ENCODE measurements around the gene ZFP30.
"Not testable (repeated sequence)": the region's sequence is repeated elsewhere in the genome, so short reads cannot be mapped to it uniquely, and the experiment has no call there.

Gene ZFP30

DNA sequence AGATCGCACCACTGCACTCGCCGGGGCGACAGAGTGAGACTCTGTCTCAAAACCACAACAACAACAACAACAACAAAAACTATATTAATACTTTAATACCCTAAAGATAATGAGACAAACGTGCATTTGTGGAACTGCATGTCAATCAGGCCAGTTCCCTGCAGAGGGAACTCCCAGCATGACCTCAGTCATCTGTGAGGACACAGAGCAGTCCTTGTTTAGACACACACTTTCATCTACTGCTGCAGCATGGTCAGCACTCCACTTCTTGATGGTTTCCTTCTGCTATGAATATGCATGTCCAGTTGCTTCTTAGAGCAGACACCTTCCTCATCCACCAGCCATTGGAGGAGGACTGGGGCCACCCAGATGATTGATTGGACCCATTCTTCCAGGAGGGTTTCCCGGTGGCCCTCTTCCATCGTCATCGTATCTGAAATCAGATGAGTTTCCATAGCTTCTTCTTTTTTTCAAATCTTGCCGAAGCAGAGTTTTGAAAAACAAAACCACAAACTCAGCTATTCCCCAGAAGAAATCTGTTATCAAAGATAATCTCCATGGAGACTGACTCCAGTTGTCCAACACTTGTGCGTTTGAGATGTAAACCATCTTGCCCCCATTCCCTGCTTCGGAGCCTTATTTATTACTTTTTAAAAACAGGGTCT lies 37.8 kb upstream of the ZFP30 start:
- H3K27me3 ChIP-seq (ENCODE audit: low read depth, low read length): no peaks in the 10 kb centered on the region
- peaks cover 31% of the 10 kb centered on the region for H3K9me3 ChIP-seq (ENCODE audit: insufficient read depth, low read length)
- TF ChIP-seq, protein P1, sequence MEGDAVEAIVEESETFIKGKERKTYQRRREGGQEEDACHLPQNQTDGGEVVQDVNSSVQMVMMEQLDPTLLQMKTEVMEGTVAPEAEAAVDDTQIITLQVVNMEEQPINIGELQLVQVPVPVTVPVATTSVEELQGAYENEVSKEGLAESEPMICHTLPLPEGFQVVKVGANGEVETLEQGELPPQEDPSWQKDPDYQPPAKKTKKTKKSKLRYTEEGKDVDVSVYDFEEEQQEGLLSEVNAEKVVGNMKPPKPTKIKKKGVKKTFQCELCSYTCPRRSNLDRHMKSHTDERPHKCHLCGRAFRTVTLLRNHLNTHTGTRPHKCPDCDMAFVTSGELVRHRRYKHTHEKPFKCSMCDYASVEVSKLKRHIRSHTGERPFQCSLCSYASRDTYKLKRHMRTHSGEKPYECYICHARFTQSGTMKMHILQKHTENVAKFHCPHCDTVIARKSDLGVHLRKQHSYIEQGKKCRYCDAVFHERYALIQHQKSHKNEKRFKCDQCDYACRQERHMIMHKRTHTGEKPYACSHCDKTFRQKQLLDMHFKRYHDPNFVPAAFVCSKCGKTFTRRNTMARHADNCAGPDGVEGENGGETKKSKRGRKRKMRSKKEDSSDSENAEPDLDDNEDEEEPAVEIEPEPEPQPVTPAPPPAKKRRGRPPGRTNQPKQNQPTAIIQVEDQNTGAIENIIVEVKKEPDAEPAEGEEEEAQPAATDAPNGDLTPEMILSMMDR (IDR thresholded peaks at IDR 0.05; ENCODE audit: low read depth, low read length): no peak
- no peak for TF ChIP-seq EZH2phosphoT487 (IDR thresholded peaks at IDR 0.05; ENCODE audit: low read depth)
- H3K79me2 ChIP-seq (ENCODE audit: low read length): no peaks in the 10 kb centered on the region
- no peak overlapping the region for H2AFZ ChIP-seq (ENCODE audit: low read depth, low read length)
- H3K4me2 ChIP-seq (ENCODE audit: low read length): no peak overlapping the region
- H3K27ac ChIP-seq (ENCODE audit: low read length): no peak overlapping the region
- no peaks in the 10 kb centered on the region for H4K20me1 ChIP-seq (ENCODE audit: insufficient read depth, low read length)
- no peak overlapping the region for H3K4me3 ChIP-seq (ENCODE audit: low read length)
- no peak overlapping the region for H3K9ac ChIP-seq (ENCODE audit: low read length)
- H3K36me3 ChIP-seq (replicated peaks; ENCODE audit: low read depth, low read length): peaks cover 27% of the 10 kb centered on the region
- H3K4me1 ChIP-seq (ENCODE audit: low read length): no peaks in the 10 kb centered on the region

DNA sequence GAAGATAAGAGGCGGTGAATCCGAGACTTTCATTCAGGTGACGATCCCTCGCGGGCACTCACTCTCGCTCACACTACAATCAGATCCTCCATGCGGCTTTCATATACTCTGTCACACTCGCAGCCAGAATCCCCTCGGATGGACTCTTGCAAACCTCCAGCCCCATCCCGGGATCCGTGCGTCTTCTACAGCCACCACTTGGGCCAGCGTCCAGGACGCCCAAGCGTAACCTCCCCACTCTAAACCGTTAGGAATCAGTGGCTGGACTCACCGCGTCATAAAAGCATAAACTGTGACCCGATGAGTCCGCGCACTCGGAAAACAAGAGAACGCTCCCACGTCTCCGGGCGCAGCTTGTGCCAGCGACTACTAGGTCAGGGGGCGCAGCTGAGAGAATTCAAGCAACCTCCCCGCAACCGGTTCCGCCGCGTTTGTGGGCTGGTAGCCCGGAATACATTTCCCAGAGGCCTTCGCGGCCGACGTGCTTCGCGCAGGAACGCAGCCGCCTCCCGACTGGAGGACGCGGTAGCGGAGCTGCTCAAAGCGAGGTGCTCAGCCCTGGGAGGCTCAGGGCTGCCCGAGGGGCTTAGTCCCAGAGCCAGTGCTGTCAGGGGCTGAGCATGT lies 36.7 kb upstream of the ZFP30 start:
- no peak overlapping the region for H3K4me2 ChIP-seq (ENCODE audit: low read length)

DNA sequence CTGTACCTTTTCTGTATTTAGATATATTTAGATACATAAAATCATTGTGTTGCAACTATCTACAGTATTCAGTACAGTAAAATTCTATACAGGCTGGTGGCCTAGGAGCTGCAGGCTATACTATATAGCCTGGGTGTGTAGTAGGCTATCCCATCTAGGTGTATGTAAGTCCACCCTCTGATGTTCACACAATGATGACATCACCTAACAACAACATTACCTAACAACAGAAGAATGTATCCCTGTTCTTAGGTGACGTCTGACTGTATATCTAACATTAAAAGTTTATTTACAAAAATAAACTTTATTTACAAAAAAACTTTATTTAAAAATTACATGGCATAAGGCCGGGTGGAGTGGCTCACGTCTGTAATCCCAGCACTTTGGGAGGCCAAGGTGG lies 28.3 kb upstream of the ZFP30 start:
- Histone ChIP-seq H3K9ac (ENCODE audit: low read length) (no peak overlapping the region), H3K36me3 (replicated peaks; ENCODE audit: low read depth, low read length) (no peaks in the 10 kb centered on the region), H4K20me1 (ENCODE audit: insufficient read depth, low read length) (no peaks in the 10 kb centered on the region), H3K4me3 (ENCODE audit: low read length) (no peak overlapping the region), H2AFZ (ENCODE audit: low read depth, low read length) (no peak overlapping the region), H3K9me3 (ENCODE audit: insufficient read depth, low read length) (no peaks in the 10 kb centered on the region), H3K79me2 (ENCODE audit: low read length) (no peaks in the 10 kb centered on the region), H3K27me3 (ENCODE audit: low read depth, low read length) (no peaks in the 10 kb centered on the region), H3K27ac (ENCODE audit: low read length) (no peak overlapping the region), H3K4me1 (ENCODE audit: low read length) (no peaks in the 10 kb centered on the region), H3K4me2 (ENCODE audit: low read length) (no peak overlapping the region)
- no peak for TF ChIP-seq EZH2phosphoT487 (IDR thresholded peaks at IDR 0.05; ENCODE audit: low read depth)
- TF ChIP-seq, protein P1 (IDR thresholded peaks at IDR 0.05; ENCODE audit: low read depth, low read length): no peak

More for the DNA sequence above, 36.7 kb upstream of the ZFP30 start:
- no peak overlapping the region for H3K9ac ChIP-seq (ENCODE audit: low read length)
- no peak overlapping the region for H2AFZ ChIP-seq (ENCODE audit: low read depth, low read length)
- TF ChIP-seq EZH2phosphoT487 (IDR thresholded peaks at IDR 0.05; ENCODE audit: low read depth): no peak
- TF ChIP-seq, protein P1 (IDR thresholded peaks at IDR 0.05; ENCODE audit: low read depth, low read length): no peak
- H4K20me1 ChIP-seq (ENCODE audit: insufficient read depth, low read length): no peaks in the 10 kb centered on the region
- no peak overlapping the region for H3K4me3 ChIP-seq (ENCODE audit: low read length)
- no peaks in the 10 kb centered on the region for H3K79me2 ChIP-seq (ENCODE audit: low read length)
- no peaks in the 10 kb centered on the region for H3K4me1 ChIP-seq (ENCODE audit: low read length)
- H3K9me3 ChIP-seq (ENCODE audit: insufficient read depth, low read length): peaks cover 25% of the 10 kb centered on the region
- H3K27ac ChIP-seq (ENCODE audit: low read length): no peak overlapping the region
- no peaks in the 10 kb centered on the region for H3K27me3 ChIP-seq (ENCODE audit: low read depth, low read length)
- H3K36me3 ChIP-seq (replicated peaks; ENCODE audit: low read depth, low read length): peaks cover 18% of the 10 kb centered on the region

DNA sequence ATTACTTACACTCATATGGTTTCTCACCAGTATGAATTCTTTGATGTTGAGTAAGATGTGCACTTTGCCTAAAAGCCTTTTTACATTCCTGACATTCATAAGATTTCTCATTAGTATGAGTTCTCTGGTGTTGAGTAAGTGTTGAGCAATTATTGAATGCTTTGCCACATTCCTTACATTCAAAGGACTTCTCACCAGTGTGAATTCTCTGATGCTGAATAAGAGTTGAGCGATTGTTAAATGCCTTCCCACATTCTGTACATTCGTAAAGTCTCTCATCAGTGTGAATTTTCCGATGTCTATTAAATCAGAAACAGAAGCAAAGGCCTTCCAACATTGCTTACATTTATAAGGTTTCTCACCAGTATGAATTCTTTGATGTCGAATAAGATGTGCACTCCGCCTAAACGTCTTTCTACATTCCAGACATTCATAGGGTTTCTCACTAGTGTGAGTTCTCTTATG lies 14.2 kb upstream of the ZFP30 start:
- peaks cover 31% of the 10 kb centered on the region for H3K9me3 ChIP-seq (ENCODE audit: insufficient read depth, low read length)
- no peaks in the 10 kb centered on the region for H3K79me2 ChIP-seq (ENCODE audit: low read length)
- H3K4me1 ChIP-seq (ENCODE audit: low read length): no peaks in the 10 kb centered on the region
- H3K27ac ChIP-seq (ENCODE audit: low read length): no peak overlapping the region
- no peak overlapping the region for H3K9ac ChIP-seq (ENCODE audit: low read length)
- no peaks in the 10 kb centered on the region for H3K36me3 ChIP-seq (replicated peaks; ENCODE audit: low read depth, low read length)
- no peak overlapping the region for H2AFZ ChIP-seq (ENCODE audit: low read depth, low read length)
- no peak overlapping the region for H3K4me2 ChIP-seq (ENCODE audit: low read length)
- no peaks in the 10 kb centered on the region for H3K27me3 ChIP-seq (ENCODE audit: low read depth, low read length)
- H4K20me1 ChIP-seq (ENCODE audit: insufficient read depth, low read length): no peaks in the 10 kb centered on the region
- no peak overlapping the region for H3K4me3 ChIP-seq (ENCODE audit: low read length)
- TF ChIP-seq EZH2phosphoT487 (IDR thresholded peaks at IDR 0.05; ENCODE audit: low read depth): no peak
- TF ChIP-seq, protein P1 (IDR thresholded peaks at IDR 0.05; ENCODE audit: low read depth, low read length): no peak

DNA sequence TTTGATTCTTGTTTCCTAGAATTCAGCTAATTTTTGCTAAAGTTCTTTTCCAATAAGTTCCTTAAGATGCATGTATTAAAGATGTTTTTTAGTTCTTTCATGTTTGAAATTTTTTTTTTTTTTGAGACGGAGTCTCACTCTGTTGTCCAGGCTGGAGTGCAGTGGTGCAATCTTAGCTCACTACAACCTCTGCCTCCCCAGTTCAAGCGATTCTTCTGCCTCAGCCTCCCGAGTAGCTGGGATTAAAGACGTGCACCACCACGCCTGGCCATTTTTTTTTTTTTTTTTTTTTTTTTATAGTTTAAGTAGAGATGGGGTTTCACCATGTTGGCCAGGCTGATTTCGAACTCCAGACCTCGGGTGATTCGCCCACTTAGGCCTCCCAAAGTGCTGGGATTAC lies 1.9 kb upstream of the ZFP30 start:
- H3K27me3 ChIP-seq (ENCODE audit: low read depth, low read length); H3K9me3 ChIP-seq (ENCODE audit: insufficient read depth, low read length); H3K4me3 ChIP-seq (ENCODE audit: low read length); H3K9ac ChIP-seq (ENCODE audit: low read length); H3K4me2 ChIP-seq (ENCODE audit: low read length); H4K20me1 ChIP-seq (ENCODE audit: insufficient read depth, low read length); H2AFZ ChIP-seq (ENCODE audit: low read depth, low read length); H3K27ac ChIP-seq (ENCODE audit: low read length): not testable (repeated sequence)
- Histone ChIP-seq H3K4me1 (ENCODE audit: low read length) (peaks cover 11% of the 10 kb centered on the region; the same call in 1 of the 2 replicates), H3K36me3 (replicated peaks; ENCODE audit: low read depth, low read length) (peaks cover 30% of the 10 kb centered on the region), H3K79me2 (ENCODE audit: low read length) (peaks cover 37% of the 10 kb centered on the region)
